OCI-LY3 (cell line): ENCODE data around the gene SAPCD2.

ENCODE experiments used
- EZH2phosphoT487 ChIP-seq: fragments of 200-600 bp; shearing (Covaris generic); IDR thresholded peaks from 2 replicates; pipeline ENCODE4 v1.6.1; 2018; ENCODE audit warnings: antibody characterized with exemption, mixed run types, low read depth
- TF ChIP-seq, protein P1 (sequence below): fragments of 200-600, 300-600 bp; sonication (generic); IDR thresholded peaks from 2 replicates; pipeline ENCODE4 v1.5.1; 2014; ENCODE audit warnings: antibody characterized with exemption, low read length, low read depth

DNA sequence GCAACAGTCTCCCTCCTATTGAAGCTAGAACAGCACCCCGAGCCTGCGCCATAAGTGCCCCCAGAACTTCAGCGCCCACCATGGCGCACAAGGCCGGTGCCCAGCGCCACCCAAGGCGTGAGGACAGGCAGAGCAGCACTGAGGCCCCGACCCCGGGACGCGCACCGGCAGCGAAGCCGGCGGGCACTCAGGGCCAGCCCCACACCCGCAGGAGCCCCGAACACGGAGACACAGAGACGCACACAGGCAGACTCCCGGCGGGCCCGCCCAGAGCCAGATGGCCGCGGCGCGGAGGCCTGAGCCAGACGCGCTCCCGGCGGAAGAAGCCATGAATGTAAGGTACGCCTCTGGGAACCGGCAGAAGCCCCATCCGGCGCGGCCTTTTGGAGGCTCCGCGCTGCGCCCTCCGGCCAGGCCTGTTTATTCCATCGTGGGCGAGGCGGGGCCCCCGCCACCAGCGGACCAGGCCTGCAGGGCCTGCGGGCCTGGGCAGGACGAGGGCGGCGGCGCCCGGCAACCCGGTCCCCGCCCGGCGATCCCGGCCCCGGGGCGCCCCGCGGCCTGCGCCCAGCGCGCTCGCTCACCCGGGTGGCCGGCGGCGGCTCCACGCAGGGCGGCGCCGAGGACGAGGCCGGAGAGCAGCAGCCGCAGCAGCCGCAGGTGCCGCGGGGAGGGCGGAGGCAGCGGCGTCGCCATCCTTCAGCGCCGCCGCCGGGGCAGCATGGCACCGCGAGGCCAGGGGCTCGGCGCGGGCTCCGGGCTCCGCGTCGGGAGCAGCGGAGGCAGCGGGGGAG lies 24.9 kb downstream of the SAPCD2 start:
- TF ChIP-seq, protein P1, sequence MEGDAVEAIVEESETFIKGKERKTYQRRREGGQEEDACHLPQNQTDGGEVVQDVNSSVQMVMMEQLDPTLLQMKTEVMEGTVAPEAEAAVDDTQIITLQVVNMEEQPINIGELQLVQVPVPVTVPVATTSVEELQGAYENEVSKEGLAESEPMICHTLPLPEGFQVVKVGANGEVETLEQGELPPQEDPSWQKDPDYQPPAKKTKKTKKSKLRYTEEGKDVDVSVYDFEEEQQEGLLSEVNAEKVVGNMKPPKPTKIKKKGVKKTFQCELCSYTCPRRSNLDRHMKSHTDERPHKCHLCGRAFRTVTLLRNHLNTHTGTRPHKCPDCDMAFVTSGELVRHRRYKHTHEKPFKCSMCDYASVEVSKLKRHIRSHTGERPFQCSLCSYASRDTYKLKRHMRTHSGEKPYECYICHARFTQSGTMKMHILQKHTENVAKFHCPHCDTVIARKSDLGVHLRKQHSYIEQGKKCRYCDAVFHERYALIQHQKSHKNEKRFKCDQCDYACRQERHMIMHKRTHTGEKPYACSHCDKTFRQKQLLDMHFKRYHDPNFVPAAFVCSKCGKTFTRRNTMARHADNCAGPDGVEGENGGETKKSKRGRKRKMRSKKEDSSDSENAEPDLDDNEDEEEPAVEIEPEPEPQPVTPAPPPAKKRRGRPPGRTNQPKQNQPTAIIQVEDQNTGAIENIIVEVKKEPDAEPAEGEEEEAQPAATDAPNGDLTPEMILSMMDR, result no peak
- TF ChIP-seq EZH2phosphoT487, result no peak
